A549 (cell line): ENCODE measurements around the gene GALNT14.

Experiments
- CBX2 ChIP-seq: fragments of 200-600 bp; sonication (generic); IDR thresholded peaks from 2 replicates; pipeline ENCODE4 v1.6.1; 2016; ENCODE audit warnings: low read depth, mild to moderate bottlenecking, borderline replicate concordance
- EP300 ChIP-seq, 2 experiments: fragments of >200 bp; sonication (Bioruptor Twin); formaldehyde crosslinking; IDR thresholded peaks; 2 replicates in 1 of 2; 3 replicates in 1 of 2; pipeline ENCODE4 v1.6.1; 2016 to 2017
- ESRRA ChIP-seq: fragments of 150-350 bp; IDR thresholded peaks from 2 replicates; pipeline ENCODE4 v1.6.1; 2014; ENCODE audit warnings: mild to moderate bottlenecking, low read length, borderline replicate concordance
- HOXA7 ChIP-seq: fragments of 250-450 bp; sonication (Bioruptor Pico); IDR thresholded peaks from 2 replicates; pipeline ENCODE4 v1.5.0; 2020; ENCODE audit warnings: mild to moderate bottlenecking, moderate library complexity
- JUN ChIP-seq, 2 experiments: fragments of >200 bp; sonication (Bioruptor Twin); formaldehyde crosslinking; IDR thresholded peaks; 2 replicates in 1 of 2; 3 replicates in 1 of 2; pipeline ENCODE4 v1.6.1; 2016 to 2017
- MAX ChIP-seq: IDR thresholded peaks from 2 replicates; pipeline ENCODE4 v1.6.1; 2012
- SMC3 ChIP-seq: fragments of >200 bp; sonication (Bioruptor Twin); formaldehyde crosslinking; IDR thresholded peaks from 3 replicates; pipeline ENCODE4 v1.6.1; 2018; ENCODE audit warnings: inconsistent platforms
- USF2 ChIP-seq: fragments of 450-650 bp; IDR thresholded peaks from 2 replicates; pipeline ENCODE4 v1.6.1; 2014; ENCODE audit warnings: antibody characterized with exemption
- TF ChIP-seq, protein P1 (sequence below): fragments of >200 bp; sonication (Bioruptor Twin); formaldehyde crosslinking; IDR thresholded peaks from 3 replicates; pipeline ENCODE4 v1.5.1; 2016

GRCh38 chr2:31033032-31033431 is 105.2 kb downstream of the GALNT14 start:
- TF ChIP-seq, protein P1, sequence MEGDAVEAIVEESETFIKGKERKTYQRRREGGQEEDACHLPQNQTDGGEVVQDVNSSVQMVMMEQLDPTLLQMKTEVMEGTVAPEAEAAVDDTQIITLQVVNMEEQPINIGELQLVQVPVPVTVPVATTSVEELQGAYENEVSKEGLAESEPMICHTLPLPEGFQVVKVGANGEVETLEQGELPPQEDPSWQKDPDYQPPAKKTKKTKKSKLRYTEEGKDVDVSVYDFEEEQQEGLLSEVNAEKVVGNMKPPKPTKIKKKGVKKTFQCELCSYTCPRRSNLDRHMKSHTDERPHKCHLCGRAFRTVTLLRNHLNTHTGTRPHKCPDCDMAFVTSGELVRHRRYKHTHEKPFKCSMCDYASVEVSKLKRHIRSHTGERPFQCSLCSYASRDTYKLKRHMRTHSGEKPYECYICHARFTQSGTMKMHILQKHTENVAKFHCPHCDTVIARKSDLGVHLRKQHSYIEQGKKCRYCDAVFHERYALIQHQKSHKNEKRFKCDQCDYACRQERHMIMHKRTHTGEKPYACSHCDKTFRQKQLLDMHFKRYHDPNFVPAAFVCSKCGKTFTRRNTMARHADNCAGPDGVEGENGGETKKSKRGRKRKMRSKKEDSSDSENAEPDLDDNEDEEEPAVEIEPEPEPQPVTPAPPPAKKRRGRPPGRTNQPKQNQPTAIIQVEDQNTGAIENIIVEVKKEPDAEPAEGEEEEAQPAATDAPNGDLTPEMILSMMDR = no peak
- TF ChIP-seq EP300 (IDR thresholded peaks at IDR 0.05) (no peak), ESRRA (no peak), JUN (IDR thresholded peaks at IDR 0.05) (no peak), CBX2 (no peak), HOXA7 (CRISPR knock-in tag) (no peak), MAX (no peak), SMC3 (no peak), USF2 (no peak)
